Smooth muscle cell of the brain vasculature (primary cell): ENCODE results near the gene MRPL36.

ENCODE experiments used
- DNase-seq: peaks from one replicate; pipeline ENCODE4 v3.0.0-alpha.2; 2012; ENCODE audit warnings: low read depth, low spot score

MRPL36 gene

DNA sequence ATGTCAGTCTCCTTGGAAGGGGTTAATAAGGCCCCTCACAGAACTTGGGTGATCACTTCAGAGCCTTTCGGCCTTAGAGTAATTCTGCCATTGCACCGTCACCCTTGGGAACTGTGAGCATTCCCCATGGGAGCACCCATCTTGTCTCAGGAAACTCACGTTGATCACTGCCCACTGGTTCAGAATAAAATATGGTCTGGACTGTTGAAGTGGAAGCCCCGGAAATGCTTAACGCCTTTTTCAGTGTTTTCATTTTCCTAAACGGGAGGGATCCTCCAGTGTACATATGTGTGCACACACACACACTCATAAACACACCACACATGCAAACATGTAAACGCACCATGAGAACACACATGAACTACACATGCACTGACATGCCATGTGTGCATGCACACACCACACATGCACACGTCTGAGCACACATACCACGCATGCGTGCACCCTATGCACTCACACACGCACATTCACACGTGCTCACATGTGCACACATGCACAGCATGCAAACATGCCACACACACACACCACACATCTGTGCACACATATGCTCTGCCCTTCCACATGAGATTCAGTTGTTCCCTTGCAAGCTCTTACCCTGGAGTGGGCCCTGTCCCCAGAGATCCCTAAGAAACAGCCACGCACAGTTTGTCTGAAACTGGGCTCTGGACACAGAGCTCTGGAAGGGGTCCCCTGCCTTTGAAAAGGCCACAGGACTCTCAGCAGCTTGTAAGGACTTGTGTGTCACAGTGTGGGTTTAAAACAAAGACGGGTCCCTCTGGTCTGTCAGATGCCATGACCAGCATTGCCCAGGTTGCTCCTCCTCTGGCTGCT is 17.0 kb downstream of the MRPL36 start:
- no peak for DNase-seq

DNA sequence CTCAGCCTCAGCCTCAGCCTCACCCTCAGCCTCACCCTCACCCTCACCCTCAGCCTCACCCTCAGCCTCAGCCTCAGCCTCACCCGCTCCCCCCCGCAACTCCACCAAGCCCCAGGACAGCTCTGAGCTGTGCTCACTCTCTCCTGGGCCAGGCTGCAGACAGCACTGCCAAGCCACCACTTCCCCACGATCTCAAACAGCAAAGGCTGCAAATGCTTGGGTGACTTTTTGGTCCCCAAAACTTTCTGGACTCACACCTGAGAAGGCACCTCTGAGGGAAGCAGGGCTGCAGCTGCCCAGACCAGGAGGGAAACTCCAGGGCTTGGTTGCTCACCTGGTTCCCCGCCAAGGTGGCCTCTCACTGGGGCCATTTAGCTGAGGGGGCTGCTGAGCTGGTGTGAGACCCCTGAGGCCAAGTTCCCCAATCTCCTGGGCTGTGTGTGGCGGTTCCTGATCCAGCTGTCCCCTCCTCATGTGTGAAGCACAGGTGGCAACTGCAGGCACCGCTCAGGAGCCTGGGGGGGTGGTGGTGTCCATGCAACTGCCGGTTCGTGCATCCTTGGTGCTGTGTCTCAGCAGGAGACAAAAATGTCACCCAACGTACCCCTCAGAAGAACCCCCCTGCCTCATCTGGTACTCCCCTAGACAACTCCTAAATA is 17.8 kb downstream of the MRPL36 start:
- DNase-seq, result no peak

DNA sequence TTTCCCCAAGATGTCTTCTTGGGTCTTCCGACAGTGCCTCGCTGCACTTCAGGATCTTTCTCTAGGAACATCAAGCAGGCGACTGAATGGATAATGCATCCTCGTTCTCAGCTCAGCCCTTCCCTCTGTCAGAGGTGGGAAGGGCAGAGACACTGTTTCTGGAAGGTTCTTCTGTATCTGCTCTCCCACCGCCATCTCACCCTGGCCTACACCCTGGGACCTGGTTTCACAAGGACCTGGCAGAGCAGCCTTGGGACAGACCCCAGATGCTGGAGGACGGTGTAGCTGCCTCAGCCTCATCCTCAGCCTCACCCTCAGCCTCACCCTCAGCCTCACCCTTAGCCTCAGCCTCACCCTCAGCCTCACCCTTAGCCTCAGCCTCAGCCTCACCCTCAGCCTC is 18.5 kb downstream of the MRPL36 start:
- DNase-seq, result no peak

DNA sequence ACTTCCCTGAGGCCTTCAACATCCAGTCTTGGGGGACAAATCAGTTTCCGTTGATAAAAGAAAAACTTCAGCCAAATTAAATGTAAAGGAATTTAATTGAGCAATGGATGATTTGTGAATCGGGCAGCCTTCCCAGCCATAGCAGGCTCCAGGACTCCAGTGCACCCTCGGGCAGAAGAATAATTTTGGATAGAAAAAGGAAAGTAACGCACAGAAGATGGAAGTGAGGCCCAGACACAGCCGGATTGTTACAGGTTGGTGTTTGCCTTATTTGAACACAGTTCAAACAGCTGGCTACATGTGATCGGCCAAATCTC is 19.1 kb downstream of the MRPL36 start:
- no peak for DNase-seq

DNA sequence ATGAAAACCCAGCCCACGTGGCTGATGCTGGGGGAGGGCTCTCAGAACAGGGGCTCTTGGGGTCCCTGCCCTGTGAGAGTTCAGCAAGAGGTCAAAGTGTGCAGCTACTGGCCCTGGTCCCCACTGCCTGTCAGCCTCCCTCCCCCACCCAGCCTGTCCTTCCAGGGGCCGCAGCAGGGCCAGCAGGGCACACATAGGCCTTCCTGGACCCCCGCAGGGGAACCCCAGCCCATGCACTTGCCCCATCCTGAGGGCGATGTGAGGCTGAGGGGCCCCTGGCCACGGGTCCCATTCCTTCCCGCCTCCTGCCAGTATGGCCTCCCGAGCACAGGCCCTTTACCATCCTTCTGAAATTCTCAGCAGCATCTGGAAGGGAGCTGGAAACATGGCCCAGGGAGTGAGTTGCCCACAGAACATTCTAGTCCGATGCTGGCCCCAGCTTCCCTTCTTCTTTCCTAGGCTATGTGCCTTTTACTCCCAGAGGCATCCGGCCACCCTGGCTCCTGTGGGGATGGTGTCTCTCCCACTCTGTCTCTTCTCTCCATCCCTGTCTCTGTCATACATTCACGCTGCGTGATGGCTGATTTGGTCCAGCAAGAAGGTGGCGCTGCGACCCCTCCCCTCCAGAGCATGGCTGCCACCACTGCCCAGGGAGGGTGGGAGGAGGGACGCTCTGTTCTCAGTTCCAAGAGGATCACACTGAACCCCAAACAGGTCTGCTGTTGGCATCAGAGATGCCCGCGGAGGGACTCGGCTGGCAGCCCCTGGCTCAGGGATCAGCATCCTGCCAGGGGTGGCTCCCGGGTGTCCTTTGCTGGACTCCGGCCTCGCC is 19.6 kb downstream of the MRPL36 start:
- DNase-seq, result no peak

DNA sequence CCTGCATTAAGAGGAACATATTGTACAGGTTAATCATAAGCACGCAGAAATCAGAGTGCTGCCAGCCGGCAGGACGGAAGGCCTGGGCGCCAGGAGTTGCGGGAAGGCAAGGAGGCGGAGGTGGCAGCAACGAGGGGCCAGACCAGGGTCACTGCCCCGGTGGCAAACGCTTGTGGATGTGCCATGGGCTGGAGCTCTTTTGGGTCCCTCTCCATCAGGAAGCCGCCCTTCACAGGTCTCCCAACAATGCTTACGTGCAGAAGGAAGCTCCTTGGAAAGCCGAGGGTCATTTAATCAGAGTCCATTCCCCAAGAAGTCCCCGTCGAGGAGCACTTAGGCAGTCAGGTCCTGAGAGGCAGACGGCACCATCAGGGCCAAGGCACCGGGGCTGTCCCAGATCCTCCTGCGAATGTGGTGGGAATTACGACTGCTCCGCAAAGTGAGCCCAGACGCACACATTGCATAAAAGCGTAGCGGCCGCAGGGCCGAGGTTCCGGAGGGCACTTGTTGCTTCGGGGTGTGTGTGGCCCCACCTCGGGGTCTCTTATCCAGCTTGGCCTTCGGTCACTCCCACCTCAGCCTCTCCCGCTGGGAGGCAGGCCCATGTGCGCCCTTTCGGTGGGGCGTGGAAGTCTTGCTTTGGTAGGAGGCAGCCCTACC is 20.5 kb downstream of the MRPL36 start:
- DNase-seq, result no peak

DNA sequence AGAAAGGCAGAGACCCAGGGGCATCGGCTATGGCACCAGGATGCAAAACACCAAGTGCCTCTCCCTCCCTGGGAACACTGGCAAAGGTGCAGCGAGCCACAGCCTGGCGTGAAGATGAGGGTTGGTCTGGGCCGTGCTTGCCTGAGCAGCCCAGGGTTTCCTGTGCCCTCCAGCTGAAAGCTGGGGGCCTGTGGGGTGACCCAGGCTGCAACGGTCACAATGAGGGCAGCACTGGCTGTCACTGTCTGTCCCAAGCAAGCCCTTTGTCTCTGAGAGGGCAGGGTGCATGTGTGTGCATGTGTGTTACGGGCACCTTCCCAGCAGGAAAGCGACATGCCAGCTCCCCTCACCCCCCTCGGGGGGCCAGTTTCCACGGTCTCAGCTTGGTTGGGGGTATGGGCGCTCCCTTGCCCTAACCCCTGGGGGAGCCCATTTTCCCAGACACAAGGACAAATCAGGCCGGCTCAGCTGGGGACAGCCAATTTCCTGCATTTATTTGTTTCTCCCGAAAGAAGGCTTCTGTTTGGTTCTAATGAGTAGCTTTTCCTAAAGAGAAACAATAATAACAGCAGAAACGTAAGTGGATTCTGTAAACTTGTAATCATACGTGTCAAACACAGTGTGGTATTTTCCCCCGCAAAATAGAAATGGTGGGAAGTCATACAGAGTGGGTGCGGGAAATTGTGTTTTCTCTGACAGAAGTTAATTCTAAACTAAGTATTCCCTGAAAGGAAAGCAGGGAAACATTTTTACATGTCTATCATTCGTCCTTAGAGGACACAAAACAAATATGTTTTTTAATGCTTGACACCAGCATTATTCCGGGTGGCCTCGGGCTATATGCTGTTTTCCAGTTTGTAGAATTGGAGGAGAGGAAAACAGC is 21.3 kb downstream of the MRPL36 start:
- DNase-seq, result no peak

DNA sequence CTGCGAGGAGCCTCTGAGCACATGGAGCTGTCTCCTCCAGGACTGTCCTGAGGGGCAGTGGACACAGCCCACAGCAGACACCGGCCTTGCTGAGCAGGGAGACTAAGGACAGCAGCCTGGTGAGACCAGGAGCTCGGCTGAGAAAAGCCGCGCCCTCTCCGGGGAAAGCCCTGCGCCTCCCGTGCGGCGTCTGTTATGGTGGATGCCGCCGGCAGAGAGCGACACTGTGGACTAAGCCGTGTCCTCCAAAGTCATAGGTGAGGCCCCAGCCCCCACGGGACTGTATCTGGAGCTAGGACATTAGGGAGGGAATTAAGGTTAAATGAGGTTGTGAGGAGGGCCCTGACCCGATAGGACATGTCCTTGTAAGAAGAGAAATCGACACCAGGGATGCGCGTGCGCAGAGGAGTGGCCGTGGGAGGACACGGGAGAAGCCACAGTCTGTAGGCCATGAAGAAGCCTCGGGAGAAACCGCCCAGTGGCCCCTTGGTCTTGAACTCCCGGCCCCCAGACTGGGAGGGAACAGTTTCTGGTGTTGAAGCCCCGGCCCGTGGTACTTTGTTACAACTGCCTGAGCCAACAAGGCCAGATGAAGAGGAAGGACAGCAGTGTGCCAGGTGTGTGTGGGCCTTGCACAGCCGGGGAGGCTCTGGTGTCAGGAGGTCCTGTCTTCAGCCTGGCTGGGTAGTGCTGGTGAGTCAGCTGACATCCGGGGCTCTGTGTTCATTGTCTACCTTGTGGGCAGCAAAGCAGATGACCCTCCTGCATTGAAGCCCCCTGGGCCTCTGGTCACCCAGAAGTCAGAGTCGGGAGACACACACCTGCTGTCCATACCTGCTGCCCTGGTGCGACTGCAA is 22.1 kb downstream of the MRPL36 start:
- DNase-seq, result no peak

DNA sequence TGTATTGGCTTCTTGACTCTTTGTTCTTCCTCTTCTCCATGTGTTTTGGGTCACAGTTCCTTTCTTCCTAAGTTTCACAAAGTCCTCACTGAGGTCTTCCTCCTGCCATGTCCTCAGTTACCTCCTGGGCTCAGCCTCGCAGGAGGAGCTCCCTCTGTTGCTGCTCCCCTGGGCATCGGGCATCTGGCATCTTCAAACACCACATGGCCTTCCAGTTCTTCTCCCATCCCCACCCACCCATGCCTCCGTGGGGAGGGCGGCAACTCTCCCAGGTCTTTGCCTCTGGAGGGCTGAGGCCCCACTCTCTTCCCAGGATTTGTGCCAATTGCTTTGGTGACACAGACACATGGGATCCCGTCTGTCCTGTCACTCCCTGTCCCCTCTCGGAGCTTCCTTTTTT is 22.8 kb downstream of the MRPL36 start:
- no peak for DNase-seq

DNA sequence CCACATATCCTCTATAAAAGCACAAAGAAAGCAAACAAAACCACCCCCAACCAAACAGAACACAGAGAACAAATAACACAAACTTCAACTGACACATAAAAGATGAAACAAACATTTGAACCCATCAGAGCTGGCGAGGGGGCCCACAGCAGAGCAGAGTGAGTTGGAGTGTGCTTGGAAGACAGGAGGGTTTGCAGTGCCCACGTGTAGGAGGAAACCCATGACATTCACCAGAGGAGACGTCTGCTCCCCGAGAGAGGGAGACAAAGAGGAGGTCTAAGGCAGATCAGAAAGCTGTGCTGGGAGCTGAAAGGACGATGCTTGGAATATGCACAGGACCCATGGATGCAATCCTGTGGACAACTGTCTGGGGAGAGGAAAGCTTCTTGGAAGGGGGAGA is 27.0 kb downstream of the MRPL36 start:
- DNase-seq, result no peak

DNA sequence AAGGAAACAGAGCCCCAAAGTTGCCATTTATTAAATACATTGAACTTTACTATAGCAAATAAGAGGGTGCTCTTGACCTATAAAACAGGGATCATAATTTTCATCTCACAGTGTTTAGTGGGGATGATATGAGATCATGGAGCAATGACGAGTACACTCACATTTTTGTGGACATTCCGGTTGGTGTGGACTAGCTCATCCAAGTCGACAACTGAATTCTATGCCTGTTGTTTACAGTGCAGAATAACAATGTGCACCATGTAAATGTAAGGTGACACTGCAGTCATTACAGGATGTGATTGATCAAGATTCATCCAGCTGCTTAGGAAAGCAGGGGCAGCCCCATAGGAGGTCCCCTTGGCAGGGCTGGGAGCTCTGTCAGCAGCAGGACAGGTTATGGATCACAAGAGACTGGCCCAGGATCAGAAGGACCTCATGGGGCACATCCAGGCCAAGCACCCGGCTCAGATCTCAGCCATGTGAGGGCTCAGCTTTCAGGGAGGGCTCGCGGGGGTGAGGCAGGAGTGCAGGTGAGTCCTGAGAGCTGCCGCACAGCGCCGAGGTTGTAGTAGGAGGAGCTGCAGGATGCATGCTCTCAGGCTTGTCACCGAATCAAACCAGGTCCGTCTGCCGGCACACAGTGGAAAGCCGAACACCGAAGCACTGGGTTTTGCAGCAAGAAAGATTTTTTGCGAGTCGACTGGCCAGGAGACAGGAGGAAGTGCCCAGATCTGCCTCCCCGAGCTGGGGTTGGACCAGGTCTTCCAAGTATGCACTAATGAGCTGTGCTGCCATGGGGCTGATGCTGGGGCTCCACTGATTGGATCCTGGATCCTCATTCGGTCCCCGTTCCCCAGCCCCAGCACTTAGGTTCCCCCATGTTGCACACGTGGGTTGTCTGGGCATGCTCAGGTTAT is 28.2 kb downstream of the MRPL36 start:
- DNase-seq, result no peak

DNA sequence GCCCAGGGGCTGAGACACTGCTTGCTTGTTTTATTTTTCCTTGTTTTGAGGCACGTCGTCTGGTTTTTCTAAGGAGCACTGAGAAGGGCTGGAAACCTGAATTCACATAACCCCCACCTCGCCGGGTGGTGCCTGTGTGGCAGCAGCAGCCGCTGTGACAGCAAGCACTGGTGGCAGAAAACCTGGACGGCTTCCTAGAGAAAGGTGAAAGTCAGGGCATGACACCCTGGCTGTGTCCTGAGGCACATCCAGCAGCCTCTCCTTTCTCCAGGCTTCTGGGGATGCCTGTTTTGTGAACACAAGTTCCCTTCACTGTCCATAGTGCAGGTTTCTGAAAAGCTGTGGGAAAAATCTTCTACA is 29.2 kb downstream of the MRPL36 start:
- DNase-seq, result no peak

DNA sequence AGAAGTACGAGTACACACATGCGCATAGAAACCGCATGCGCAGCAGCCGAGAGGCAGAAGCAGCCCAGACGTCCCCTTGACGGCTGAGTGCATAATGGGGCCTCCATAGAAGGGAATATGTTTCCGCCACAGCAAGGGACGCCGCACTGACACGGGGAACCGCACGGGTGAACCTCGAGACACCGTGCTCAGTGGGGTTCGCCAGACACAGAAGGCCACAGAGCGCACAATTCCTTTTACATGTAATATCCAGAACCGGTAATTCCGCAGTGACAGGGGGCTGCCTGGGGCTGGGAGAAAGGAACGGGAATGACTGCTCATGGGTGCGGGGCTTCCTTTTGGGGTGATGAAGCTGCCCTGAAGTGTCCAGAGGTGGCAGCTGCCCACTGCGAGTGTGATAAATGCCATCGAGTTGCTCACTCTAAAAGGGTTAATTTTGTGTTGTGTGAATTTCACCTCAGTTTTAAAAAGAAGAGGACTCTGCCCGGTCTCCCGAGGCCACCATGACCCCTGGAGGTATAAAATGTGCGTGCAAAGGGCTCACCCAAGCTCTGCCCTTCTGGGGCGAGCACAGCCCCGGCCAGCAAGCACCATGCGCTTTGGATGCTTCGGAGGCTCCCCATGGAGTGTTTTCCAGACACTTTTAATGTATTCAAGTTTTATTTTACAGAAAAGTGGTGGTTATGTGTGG is 29.7 kb downstream of the MRPL36 start:
- DNase-seq, result no peak

DNA sequence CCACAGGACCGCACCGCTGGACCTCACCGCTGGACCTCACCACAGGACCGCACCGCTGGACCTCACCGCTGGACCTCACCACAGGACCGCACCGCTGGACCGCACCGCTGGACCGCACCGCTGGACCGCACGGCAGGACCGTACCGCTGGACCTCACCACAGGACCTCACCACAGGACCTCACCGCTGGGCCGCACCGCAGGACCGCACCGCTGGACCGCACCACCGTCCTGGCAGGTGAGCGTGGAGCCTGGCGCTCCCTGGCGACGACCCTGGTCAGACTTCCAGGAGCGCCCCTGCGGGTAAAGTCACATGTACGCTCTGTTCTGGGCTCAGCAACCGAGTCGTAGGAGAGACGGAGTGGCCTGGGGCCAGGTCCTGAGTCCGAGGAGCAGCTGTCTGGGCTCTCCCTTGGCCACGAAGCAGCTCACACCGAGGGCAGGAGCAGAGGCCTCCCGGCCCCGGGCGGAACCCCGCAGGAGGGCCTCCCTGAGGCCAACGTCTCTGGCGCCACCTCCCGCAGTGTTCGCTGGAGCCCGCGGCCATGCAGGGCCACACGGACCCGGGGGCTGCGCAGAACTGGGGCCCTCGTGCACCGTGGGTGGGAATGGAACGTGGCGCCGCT is 30.5 kb downstream of the MRPL36 start:
- DNase-seq, result no peak

DNA sequence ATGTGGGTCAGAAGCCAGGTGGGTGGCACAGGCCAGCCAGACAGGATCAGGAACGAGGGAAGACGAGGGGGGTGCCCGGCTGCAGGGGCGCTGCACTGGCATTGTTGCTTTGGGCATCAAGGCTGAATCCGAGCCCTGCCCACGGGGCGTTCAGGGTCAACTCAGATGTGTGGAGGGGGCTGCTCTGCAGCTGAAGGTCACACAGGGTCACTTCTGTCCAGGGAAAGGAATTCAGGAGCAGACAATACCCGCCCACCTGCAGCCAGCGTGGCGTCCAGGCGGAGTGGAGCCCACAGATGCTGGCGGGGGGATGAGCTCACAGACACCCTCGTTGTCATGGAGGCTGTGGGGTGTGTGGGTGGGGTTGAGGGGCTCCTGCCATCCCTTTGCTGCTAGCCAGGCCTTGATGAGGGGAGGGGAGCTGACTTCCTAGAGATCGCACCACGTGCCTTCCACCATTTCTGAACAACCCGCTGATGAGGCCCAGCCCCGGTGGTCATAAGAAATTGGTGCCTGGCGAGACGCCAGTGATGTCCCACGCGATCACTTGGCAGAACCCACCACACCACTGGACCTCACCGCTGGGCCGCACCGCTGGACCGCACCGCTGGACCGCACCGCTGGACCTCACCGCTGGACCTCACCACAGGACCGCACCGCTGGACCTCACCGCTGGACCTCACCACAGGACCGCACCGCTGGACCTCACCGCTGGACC is 31.2 kb downstream of the MRPL36 start:
- no peak for DNase-seq

DNA sequence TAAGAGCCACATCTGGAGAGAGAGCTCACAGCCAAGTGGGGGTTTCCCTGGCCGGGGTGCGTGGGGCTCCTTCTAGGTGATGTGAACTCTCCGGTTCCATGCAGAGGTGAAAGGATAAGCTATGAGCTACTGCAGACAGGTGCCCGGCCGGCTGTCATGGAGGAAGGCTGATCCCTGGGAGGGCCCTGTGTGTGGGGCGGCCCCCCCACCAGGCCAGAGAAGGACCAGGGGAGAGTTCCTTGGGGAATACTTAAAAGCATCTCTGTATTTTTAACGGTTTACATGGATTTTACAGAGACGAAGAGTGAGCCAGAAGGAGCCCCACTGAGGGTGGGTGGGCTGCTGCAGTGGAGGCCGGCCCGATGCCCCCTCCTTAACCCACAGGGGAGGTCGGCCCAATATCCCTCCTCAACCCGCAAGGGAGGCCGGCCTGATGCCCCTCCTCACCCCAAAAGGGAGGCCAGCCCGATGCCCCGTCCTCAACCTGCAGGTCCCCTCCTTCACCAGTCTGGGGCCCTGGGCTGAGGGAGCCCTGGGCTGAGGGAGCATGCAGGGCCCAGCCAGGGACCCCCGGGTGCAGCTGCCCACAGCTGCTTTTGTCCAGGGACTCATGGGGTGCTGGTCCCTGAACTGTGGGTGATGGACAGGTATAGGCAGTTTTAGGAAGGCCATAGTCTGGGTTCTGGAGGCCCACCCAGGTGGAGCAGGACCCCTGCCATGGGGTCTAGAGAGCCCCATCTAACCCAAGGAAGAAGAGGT is 31.9 kb downstream of the MRPL36 start:
- no peak for DNase-seq

DNA sequence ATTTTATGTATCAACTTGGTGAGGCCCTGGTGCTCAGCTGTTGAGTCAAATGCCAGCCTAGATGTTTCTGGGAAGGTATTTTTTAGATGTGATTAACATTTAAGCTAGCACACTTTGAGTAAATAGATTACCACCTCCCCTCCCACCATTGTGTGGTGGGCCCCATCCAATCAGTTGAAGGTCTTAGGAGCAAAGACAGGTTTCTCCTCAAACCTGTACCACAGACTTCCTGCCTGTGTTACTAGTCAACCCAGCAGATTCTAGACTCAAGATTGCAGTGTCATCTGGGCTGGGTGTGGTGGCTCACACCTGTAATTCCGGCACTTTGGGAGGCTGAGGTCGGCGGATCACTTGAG is 33.8 kb downstream of the MRPL36 start:
- no peak for DNase-seq
